GM23338 (cell line): ENCODE data around the gene P4HA3. TPM values are rescaled to one million over a fixed set of nuclear protein-coding genes. Genes with fewer than 3 reads are reported as not detected.

Experiments used
- ATAC-seq: fragments of 200-7000 bp; cut with Tn5 transposase; 3 replicates; pipeline ENCODE4 v1.9.1; 2020
- DNase-seq: peaks from one replicate; pipeline ENCODE4 v3.0.0-alpha.2; 2015; ENCODE audit warnings: low spot score
- H2AFZ ChIP-seq: fragments of 200-600 bp; sonication (generic); 2 replicates; pipeline ENCODE4 v1.8.0; 2016; ENCODE audit warnings: antibody characterized with exemption, mild to moderate bottlenecking, moderate library complexity
- H3F3A ChIP-seq: fragments of 200-600 bp; sonication (generic); replicated peaks from 2 replicates; pipeline ENCODE4 v1.8.0; 2017; ENCODE audit warnings: antibody characterized with exemption, mixed run types, low read depth
- H3K27ac ChIP-seq: fragments of 200-600 bp; sonication (generic); 2 replicates; pipeline ENCODE4 v1.6.1; 2016; ENCODE audit warnings: low read depth
- H3K27me3 ChIP-seq: fragments of 200-600 bp; sonication (generic); 2 replicates; pipeline ENCODE4 v1.8.0; 2016; ENCODE audit warnings: mild to moderate bottlenecking, mixed run types, moderate library complexity; ENCODE audit not compliant: insufficient read depth
- H3K36me3 ChIP-seq: fragments of 200-600 bp; sonication (generic); 2 replicates; pipeline ENCODE4 v1.8.0; 2016; ENCODE audit warnings: mild to moderate bottlenecking; ENCODE audit not compliant: insufficient read depth
- H3K4me1 ChIP-seq: fragments of 200-600 bp; sonication (generic); 2 replicates; pipeline ENCODE4 v1.8.0; 2016; ENCODE audit warnings: mild to moderate bottlenecking, moderate library complexity; ENCODE audit not compliant: insufficient read depth
- H3K4me2 ChIP-seq: fragments of 200-600 bp; sonication (generic); 2 replicates; pipeline ENCODE4 v1.7.1; 2017; ENCODE audit warnings: mixed run types
- H3K4me3 ChIP-seq: fragments of 200-600 bp; sonication (generic); 2 replicates; pipeline ENCODE4 v1.6.1; 2016; ENCODE audit warnings: mixed run types
- H3K79me2 ChIP-seq: fragments of 200-600 bp; sonication (generic); replicated peaks from 2 replicates; pipeline ENCODE4 v1.8.0; 2017; ENCODE audit warnings: mild to moderate bottlenecking; ENCODE audit not compliant: insufficient read depth
- H3K9me2 ChIP-seq: fragments of 200-600 bp; sonication (generic); 2 replicates; pipeline ENCODE4 v1.8.0; 2017; ENCODE audit not compliant: insufficient read depth
- H4K20me1 ChIP-seq: fragments of 200-600 bp; sonication (generic); replicated peaks from 2 replicates; pipeline ENCODE4 v1.8.0; 2017; ENCODE audit warnings: mild to moderate bottlenecking; ENCODE audit not compliant: insufficient read depth
- H3K27ac Mint-ChIP-seq: 2 replicates; pipeline ENCODE4 v1.8.0; 2020; ENCODE audit warnings: inconsistent platforms, mild to moderate bottlenecking, moderate library complexity, mixed read lengths
- H3K27me3 Mint-ChIP-seq: 3 replicates; pipeline ENCODE4 v1.8.0; 2022; ENCODE audit warnings: low read depth, mild to moderate bottlenecking, moderate library complexity, mixed read lengths, inconsistent platforms; ENCODE audit not compliant: insufficient read depth, poor library complexity
- H3K36me3 Mint-ChIP-seq: 3 replicates; pipeline ENCODE4 v1.8.0; 2021; ENCODE audit warnings: low read depth, mild to moderate bottlenecking, inconsistent platforms, moderate library complexity, mixed read lengths
- H3K4me1 Mint-ChIP-seq: 3 replicates; pipeline ENCODE4 v1.8.0; 2020; ENCODE audit warnings: mild to moderate bottlenecking, inconsistent platforms, mixed read lengths
- H3K4me3 Mint-ChIP-seq: 3 replicates; pipeline ENCODE4 v1.8.0; 2021; ENCODE audit warnings: moderate library complexity, mild to moderate bottlenecking, inconsistent platforms, mixed read lengths
- H3K9me3 Mint-ChIP-seq: 3 replicates; pipeline ENCODE4 v1.8.0; 2020; ENCODE audit warnings: moderate library complexity, mild to moderate bottlenecking, inconsistent platforms, mixed read lengths
- CREB1 ChIP-seq: fragments of 250-450 bp; sonication (Bioruptor Pico); IDR thresholded peaks from 2 replicates; pipeline ENCODE4 v1.5.0; 2020; ENCODE audit warnings: low read depth, mild to moderate bottlenecking, moderate library complexity
- EZH2phosphoT487 ChIP-seq: fragments of 200-600 bp; sonication (generic); IDR thresholded peaks from one replicate; pipeline ENCODE4 v1.8.1; 2018; ENCODE audit warnings: antibody characterized with exemption; ENCODE audit not compliant: unreplicated experiment
- POLR2AphosphoS5 ChIP-seq: IDR thresholded peaks from 2 replicates; pipeline ENCODE4 v1.6.1; 2016; ENCODE audit warnings: antibody characterized with exemption, low read depth
- polyA plus RNA-seq: library from polyadenylated mRNA; unstranded; fragments of >200 nt; fragmentation: Nextera tagmentation; extraction: Ambion mirVana; gene quantifications from 2 replicates; pipeline ENCODE4 v1.2.1, GENCODE V29; 2016
- total RNA-seq: library from RNA; depleted of rRNA; stranded (reverse); fragments of >200 nt; shearing (Covaris generic); gene quantifications from 2 replicates; pipeline ENCODE4 v1.2.3, GENCODE V29; 2014
- TF ChIP-seq, protein P1 (sequence below), 2 experiments: fragments of 200-600 bp in 1 of 2; sonication (generic) in 1 of 2; conservative IDR thresholded peaks; 2 replicates each; pipeline versions ENCODE4 v1.5.1 to v1.6.1; 2016 to 2017; ENCODE audit warnings: antibody characterized with exemption in 2 of 2, low read depth in 2 of 2, mild to moderate bottlenecking in 2 of 2, moderate library complexity in 1 of 2
- TF ChIP-seq, protein P2 (sequence below): IDR thresholded peaks from 2 replicates; pipeline ENCODE4 v1.6.1; 2016; ENCODE audit warnings: antibody characterized with exemption
- TF ChIP-seq, protein P3 (sequence below): fragments of 250-450 bp; sonication (Bioruptor Pico); IDR thresholded peaks from 2 replicates; pipeline ENCODE4 v1.5.0; 2020; ENCODE audit warnings: mild to moderate bottlenecking, moderate library complexity

P4HA3 gene
- total and polyA plus RNA-seq, 2 experiments from 2014 or later: 0.08 TPM; not detected in 1

DNA sequence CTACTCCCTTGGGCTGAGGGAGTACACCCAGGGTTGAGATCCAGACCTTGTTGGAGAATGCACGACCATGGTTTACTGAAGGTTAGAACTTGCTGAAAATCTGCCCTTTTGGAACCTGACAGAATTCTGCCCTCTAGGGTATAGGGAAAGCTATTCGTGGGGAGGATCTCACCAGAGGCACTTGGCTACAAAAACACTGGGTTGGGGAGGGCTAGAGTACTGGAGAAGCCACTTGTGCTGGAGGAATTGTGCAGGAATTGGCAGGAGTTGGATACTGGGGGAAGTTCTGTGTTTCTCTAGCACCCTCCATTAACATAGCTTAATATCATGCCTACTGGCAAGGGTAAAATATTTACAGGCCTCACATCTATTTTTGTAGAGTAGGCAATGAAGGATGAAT is 84.5 kb downstream of the P4HA3 start:
- Histone ChIP-seq H3K27ac (no peak overlapping the region), H3F3A (no peaks in the 10 kb centered on the region), H3K4me3 (no peak overlapping the region), H3K9me2 (no peaks in the 10 kb centered on the region), H3K36me3 (0 out of 2 replicates have a peak, but pooled peaks cover 3% of the 10 kb centered on the region), H3K4me2 (no peak overlapping the region), H3K4me1 (no peaks in the 10 kb centered on the region), H4K20me1 (no peaks in the 10 kb centered on the region), H3K79me2 (no peaks in the 10 kb centered on the region), H3K27me3 (no peaks in the 10 kb centered on the region), H2AFZ (no peak overlapping the region)
- DNase-seq: peak; percentile 54
- peak; percentile 81 for ATAC-seq
- Mint-ChIP-seq H3K4me3 (no peak overlapping the region), H3K9me3 (0 out of 3 replicates have a peak, but pooled peaks cover 5% of the 10 kb centered on the region), H3K4me1 (peaks cover 6% of the 10 kb centered on the region; the same call in 2 of the 3 replicates), H3K36me3 (peaks cover 9% of the 10 kb centered on the region; the same call in 2 of the 3 replicates), H3K27me3 (no peaks in the 10 kb centered on the region), H3K27ac (no peak overlapping the region)
- TF ChIP-seq EZH2phosphoT487 (no peak), POLR2AphosphoS5 (no peak)
- TF ChIP-seq, protein P1, sequence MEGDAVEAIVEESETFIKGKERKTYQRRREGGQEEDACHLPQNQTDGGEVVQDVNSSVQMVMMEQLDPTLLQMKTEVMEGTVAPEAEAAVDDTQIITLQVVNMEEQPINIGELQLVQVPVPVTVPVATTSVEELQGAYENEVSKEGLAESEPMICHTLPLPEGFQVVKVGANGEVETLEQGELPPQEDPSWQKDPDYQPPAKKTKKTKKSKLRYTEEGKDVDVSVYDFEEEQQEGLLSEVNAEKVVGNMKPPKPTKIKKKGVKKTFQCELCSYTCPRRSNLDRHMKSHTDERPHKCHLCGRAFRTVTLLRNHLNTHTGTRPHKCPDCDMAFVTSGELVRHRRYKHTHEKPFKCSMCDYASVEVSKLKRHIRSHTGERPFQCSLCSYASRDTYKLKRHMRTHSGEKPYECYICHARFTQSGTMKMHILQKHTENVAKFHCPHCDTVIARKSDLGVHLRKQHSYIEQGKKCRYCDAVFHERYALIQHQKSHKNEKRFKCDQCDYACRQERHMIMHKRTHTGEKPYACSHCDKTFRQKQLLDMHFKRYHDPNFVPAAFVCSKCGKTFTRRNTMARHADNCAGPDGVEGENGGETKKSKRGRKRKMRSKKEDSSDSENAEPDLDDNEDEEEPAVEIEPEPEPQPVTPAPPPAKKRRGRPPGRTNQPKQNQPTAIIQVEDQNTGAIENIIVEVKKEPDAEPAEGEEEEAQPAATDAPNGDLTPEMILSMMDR (conservative IDR thresholded peaks at IDR 0.05; ENCODE audit: low read depth in 2 of 2): peak; percentile 28 to 52; a peak in 3 of 4 replicates

DNA sequence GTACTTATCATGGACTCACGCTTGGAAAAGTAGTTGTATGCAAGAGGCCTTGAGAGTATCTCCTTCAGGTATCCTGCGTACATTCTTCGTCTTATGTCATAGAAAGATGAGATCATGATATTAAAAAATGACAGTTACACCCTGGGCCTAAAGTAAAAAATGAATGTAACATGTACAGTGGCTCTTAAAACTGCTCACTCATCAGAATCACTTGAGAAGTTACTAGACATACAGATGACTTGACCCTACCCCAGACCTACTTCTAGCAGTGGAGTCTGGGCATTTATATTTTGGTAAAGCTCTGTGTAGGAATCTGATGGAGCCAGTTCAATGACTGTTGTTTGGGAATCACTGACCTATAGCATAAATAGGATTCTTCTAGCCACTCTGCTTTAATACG is 85.9 kb downstream of the P4HA3 start:
- H3F3A ChIP-seq: no peaks in the 10 kb centered on the region
- no peaks in the 10 kb centered on the region for H3K27me3 ChIP-seq
- H2AFZ ChIP-seq: no peak overlapping the region
- DNase-seq: no peak
- no peak overlapping the region for H3K27ac ChIP-seq
- 0 out of 2 replicates have a peak, but pooled peaks cover 2% of the 10 kb centered on the region for H3K36me3 ChIP-seq
- H3K4me2 ChIP-seq: no peak overlapping the region
- H4K20me1 ChIP-seq: no peaks in the 10 kb centered on the region
- no peaks in the 10 kb centered on the region for H3K9me2 ChIP-seq
- H3K27ac Mint-ChIP-seq: no peak overlapping the region
- H3K4me3 Mint-ChIP-seq: no peak overlapping the region
- ATAC-seq: no peak
- H3K27me3 Mint-ChIP-seq: no peaks in the 10 kb centered on the region
- H3K4me1 Mint-ChIP-seq: peaks cover 6% of the 10 kb centered on the region; the same call in 2 of the 3 replicates
- no peaks in the 10 kb centered on the region for H3K79me2 ChIP-seq
- H3K36me3 Mint-ChIP-seq: peaks cover 11% of the 10 kb centered on the region; the same call in 2 of the 3 replicates
- H3K4me1 ChIP-seq: no peaks in the 10 kb centered on the region
- no peak overlapping the region for H3K4me3 ChIP-seq
- TF ChIP-seq, protein P2, sequence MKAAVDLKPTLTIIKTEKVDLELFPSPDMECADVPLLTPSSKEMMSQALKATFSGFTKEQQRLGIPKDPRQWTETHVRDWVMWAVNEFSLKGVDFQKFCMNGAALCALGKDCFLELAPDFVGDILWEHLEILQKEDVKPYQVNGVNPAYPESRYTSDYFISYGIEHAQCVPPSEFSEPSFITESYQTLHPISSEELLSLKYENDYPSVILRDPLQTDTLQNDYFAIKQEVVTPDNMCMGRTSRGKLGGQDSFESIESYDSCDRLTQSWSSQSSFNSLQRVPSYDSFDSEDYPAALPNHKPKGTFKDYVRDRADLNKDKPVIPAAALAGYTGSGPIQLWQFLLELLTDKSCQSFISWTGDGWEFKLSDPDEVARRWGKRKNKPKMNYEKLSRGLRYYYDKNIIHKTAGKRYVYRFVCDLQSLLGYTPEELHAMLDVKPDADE: no peak
- no peak for TF ChIP-seq CREB1 (CRISPR knock-in tag)
- 0 out of 3 replicates have a peak, but pooled peaks cover 5% of the 10 kb centered on the region for H3K9me3 Mint-ChIP-seq

GRCh38 chr11:74221816-74222215 is 89.6 kb downstream of the P4HA3 start:
- no peak overlapping the region for H3K27ac Mint-ChIP-seq
- peaks cover 3% of the 10 kb centered on the region; the same call in 2 of the 3 replicates for H3K4me1 Mint-ChIP-seq
- H3K27me3 Mint-ChIP-seq: no peaks in the 10 kb centered on the region
- no peak overlapping the region for H3K4me2 ChIP-seq
- H3K9me2 ChIP-seq: no peaks in the 10 kb centered on the region
- no peak for ATAC-seq
- no peaks in the 10 kb centered on the region for H3F3A ChIP-seq
- no peaks in the 10 kb centered on the region for H4K20me1 ChIP-seq
- H3K27me3 ChIP-seq: no peaks in the 10 kb centered on the region
- peaks cover 8% of the 10 kb centered on the region; the same call in 2 of the 3 replicates for H3K36me3 Mint-ChIP-seq
- H3K4me3 ChIP-seq: no peak overlapping the region
- H3K4me1 ChIP-seq: no peaks in the 10 kb centered on the region
- no peak overlapping the region for H3K27ac ChIP-seq
- H3K9me3 Mint-ChIP-seq: 0 out of 3 replicates have a peak, but pooled peaks cover 5% of the 10 kb centered on the region
- no peaks in the 10 kb centered on the region for H3K79me2 ChIP-seq
- no peaks in the 10 kb centered on the region for H3K36me3 ChIP-seq
- no peak overlapping the region for H3K4me3 Mint-ChIP-seq
- no peak overlapping the region for H2AFZ ChIP-seq
- DNase-seq: no peak
- TF ChIP-seq, protein P3, sequence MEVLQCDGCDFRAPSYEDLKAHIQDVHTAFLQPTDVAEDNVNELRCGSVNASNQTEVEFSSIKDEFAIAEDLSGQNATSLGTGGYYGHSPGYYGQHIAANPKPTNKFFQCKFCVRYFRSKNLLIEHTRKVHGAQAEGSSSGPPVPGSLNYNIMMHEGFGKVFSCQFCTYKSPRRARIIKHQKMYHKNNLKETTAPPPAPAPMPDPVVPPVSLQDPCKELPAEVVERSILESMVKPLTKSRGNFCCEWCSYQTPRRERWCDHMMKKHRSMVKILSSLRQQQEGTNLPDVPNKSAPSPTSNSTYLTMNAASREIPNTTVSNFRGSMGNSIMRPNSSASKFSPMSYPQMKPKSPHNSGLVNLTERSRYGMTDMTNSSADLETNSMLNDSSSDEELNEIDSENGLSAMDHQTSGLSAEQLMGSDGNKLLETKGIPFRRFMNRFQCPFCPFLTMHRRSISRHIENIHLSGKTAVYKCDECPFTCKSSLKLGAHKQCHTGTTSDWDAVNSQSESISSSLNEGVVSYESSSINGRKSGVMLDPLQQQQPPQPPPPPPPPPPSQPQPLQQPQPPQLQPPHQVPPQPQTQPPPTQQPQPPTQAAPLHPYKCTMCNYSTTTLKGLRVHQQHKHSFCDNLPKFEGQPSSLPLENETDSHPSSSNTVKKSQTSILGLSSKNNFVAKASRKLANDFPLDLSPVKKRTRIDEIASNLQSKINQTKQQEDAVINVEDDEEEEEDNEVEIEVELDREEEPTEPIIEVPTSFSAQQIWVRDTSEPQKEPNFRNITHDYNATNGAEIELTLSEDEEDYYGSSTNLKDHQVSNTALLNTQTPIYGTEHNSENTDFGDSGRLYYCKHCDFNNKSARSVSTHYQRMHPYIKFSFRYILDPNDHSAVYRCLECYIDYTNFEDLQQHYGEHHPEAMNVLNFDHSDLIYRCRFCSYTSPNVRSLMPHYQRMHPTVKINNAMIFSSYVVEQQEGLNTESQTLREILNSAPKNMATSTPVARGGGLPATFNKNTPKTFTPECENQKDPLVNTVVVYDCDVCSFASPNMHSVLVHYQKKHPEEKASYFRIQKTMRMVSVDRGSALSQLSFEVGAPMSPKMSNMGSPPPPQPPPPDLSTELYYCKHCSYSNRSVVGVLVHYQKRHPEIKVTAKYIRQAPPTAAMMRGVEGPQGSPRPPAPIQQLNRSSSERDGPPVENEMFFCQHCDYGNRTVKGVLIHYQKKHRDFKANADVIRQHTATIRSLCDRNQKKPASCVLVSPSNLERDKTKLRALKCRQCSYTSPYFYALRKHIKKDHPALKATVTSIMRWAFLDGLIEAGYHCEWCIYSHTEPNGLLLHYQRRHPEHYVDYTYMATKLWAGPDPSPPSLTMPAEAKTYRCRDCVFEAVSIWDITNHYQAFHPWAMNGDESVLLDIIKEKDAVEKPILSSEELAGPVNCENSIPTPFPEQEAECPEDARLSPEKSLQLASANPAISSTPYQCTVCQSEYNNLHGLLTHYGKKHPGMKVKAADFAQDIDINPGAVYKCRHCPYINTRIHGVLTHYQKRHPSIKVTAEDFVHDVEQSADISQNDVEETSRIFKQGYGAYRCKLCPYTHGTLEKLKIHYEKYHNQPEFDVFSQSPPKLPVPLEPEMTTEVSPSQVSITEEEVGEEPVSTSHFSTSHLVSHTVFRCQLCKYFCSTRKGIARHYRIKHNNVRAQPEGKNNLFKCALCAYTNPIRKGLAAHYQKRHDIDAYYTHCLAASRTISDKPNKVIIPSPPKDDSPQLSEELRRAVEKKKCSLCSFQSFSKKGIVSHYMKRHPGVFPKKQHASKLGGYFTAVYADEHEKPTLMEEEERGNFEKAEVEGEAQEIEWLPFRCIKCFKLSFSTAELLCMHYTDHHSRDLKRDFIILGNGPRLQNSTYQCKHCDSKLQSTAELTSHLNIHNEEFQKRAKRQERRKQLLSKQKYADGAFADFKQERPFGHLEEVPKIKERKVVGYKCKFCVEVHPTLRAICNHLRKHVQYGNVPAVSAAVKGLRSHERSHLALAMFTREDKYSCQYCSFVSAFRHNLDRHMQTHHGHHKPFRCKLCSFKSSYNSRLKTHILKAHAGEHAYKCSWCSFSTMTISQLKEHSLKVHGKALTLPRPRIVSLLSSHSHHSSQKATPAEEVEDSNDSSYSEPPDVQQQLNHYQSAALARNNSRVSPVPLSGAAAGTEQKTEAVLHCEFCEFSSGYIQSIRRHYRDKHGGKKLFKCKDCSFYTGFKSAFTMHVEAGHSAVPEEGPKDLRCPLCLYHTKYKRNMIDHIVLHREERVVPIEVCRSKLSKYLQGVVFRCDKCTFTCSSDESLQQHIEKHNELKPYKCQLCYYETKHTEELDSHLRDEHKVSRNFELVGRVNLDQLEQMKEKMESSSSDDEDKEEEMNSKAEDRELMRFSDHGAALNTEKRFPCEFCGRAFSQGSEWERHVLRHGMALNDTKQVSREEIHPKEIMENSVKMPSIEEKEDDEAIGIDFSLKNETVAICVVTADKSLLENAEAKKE: no peak
